ENCODE data around the gene CFAP73. TPM values are rescaled to one million over a fixed set of nuclear protein-coding genes. Genes with fewer than 3 reads are reported as not detected.
A peak's percentile ranks its signal among the peaks of the same experiment; 100 is the strongest.

The CFAP73 gene
- total and polyA plus RNA-seq, 2 donors from 2014 or later = 0.52 to 2.4 TPM

DNA sequence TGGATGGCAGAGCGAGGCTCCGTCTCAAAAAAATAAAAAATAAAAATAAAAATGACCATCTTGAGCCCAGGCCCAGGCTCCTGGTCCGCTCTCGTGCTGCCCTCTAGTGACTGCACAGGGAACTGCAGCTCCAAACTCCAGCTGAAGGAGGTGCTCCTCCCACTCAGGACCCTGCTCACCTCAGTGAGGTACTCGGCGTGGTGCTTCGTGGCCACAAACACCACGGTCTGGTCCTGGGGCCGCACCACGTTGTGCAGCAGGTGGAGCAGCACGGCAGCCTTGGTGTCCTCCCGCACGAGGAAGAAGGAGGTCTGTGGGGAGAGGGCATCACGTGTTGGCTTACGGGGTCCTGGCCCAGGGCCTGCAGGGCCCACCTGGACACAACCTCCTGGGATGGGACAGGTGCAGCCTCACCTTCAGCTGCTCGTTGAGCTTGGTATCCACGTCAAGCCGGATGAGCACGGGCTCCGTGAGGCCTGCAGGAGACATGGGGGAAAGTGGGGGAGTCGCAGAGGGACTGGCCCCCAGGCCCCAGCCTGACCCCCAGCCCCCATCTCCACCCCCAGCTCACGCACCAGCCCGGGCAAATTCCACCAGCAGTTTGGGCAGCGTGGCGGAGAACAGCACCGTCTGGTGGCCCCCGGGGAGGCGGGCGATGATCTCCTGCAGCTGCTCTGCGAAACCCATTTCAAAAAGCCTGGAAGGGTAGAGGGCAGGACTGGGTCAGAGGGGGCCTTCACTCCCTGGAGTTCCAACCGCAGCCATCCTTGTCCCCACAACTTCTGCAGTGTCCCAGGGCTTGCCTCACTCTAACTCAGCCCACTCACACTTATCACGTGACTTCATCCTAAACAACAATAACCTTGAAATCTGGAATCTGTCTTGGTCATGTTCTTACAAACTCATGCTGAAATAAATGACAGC, 25.2 kb downstream of the CFAP73 start:
- intact Hi-C loops (cut with DNase I) = loop anchor here (10.0 kb wide), 1 partner anchor 280 kb away; no protein-coding TSS in a partner anchor
- no peak overlapping the region for H3K9ac ChIP-seq (ENCODE audit: low read length in 3 of 3)
- TF ChIP-seq, protein P1, sequence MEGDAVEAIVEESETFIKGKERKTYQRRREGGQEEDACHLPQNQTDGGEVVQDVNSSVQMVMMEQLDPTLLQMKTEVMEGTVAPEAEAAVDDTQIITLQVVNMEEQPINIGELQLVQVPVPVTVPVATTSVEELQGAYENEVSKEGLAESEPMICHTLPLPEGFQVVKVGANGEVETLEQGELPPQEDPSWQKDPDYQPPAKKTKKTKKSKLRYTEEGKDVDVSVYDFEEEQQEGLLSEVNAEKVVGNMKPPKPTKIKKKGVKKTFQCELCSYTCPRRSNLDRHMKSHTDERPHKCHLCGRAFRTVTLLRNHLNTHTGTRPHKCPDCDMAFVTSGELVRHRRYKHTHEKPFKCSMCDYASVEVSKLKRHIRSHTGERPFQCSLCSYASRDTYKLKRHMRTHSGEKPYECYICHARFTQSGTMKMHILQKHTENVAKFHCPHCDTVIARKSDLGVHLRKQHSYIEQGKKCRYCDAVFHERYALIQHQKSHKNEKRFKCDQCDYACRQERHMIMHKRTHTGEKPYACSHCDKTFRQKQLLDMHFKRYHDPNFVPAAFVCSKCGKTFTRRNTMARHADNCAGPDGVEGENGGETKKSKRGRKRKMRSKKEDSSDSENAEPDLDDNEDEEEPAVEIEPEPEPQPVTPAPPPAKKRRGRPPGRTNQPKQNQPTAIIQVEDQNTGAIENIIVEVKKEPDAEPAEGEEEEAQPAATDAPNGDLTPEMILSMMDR (IDR thresholded peaks at IDR 0.05; ENCODE audit: borderline replicate concordance, extremely low read depth, insufficient read depth) = peak; percentile 93
- H3K27me3 ChIP-seq (ENCODE audit: control insufficient read depth, insufficient read depth, low read length) = no peaks in the 10 kb centered on the region
- H3K4me1 ChIP-seq (ENCODE audit: control insufficient read depth in 2 of 3, insufficient read depth in 2 of 3, low read depth in 1 of 3, low read length in 3 of 3) = no peaks in the 10 kb centered on the region
- H3K27ac ChIP-seq (ENCODE audit: low read depth in 2 of 2, low read length in 2 of 2) = no peak overlapping the region
- no peak overlapping the region for H3K4me3 ChIP-seq (ENCODE audit: low read length in 3 of 3)
- H3K9me3 ChIP-seq (ENCODE audit: control insufficient read depth in 2 of 3, insufficient read depth in 1 of 3, low read length in 3 of 3) = no peaks in the 10 kb centered on the region
- H3K36me3 ChIP-seq (ENCODE audit: control insufficient read depth in 2 of 3, insufficient read depth in 3 of 3, low read length in 3 of 3) = peaks cover 9 to 67% (median 42%) of the 10 kb centered on the region in 3 donors
- DNase-seq (peak; percentile 71 to 88 (median 78)), FAIRE-seq (no peak)

DNA sequence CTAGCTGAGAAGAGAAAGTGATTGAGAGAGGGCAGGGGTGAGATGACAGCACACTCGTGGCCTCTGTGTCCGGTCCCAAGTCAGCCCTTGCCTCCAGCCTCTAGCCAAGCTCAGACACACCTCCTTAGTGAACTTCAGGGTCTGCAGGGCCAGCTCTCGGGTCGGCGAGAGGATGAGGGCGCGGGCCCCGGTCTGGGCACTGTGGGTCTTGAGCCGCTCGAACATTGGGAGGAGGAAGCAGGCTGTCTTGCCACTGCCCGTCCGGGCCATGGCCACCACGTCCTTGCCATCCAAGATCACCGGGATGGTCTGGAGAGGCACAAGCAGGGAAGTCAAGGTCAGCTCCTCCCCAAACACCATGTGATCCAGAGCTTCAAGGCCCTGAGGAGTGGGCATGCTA, 29.5 kb downstream of the CFAP73 start:
- H3K36me3 ChIP-seq (ENCODE audit: control insufficient read depth in 2 of 3, insufficient read depth in 3 of 3, low read length in 3 of 3) = peaks cover 7 to 39% (median 30%) of the 10 kb centered on the region in 3 donors
- H3K27me3 ChIP-seq (ENCODE audit: control insufficient read depth, insufficient read depth, low read length) = no peaks in the 10 kb centered on the region
- no peak overlapping the region for H3K27ac ChIP-seq (ENCODE audit: low read depth in 2 of 2, low read length in 2 of 2)
- DNase-seq (peak in 1 of 5 donors; percentile 70), FAIRE-seq (no peak)
- H3K9me3 ChIP-seq (ENCODE audit: control insufficient read depth in 2 of 3, insufficient read depth in 1 of 3, low read length in 3 of 3) = no peaks in the 10 kb centered on the region
- TF ChIP-seq, protein P1 (IDR thresholded peaks at IDR 0.05; ENCODE audit: borderline replicate concordance, extremely low read depth, insufficient read depth) = no peak
- H3K4me3 ChIP-seq (ENCODE audit: low read length in 3 of 3) = no peak overlapping the region
- intact Hi-C loops (cut with DNase I) = loop anchor here (10.0 kb wide), 1 partner anchor 284 kb away; no protein-coding TSS in a partner anchor
- H3K9ac ChIP-seq (ENCODE audit: low read length in 3 of 3) = no peak overlapping the region
- no peaks in the 10 kb centered on the region for H3K4me1 ChIP-seq (ENCODE audit: control insufficient read depth in 2 of 3, insufficient read depth in 2 of 3, low read depth in 1 of 3, low read length in 3 of 3)

DNA sequence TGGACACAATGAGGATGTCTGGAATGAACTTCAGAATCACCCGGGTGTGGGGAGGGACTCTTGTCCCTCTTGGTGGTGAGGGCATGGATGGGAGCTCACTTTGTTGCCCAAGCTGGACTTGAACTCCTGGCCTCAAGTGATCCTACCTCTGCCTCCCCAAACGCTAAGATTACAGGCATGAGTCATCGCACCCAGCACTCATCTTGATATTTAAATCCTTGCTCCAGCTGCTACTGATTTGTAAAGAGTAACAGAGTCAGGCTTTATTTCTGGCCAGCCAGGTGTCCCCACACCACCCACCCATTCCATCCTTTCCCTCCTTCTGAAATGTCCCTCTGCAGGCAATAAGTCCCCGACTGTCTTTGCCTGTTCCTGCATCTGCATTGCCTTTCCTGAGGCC, 30.8 kb downstream of the CFAP73 start:
- no peaks in the 10 kb centered on the region for H3K4me1 ChIP-seq (ENCODE audit: control insufficient read depth in 2 of 3, insufficient read depth in 2 of 3, low read depth in 1 of 3, low read length in 3 of 3)
- FAIRE-seq = no peak
- intact Hi-C loops (cut with DNase I) = no loop called here

More for the DNA sequence above, 30.8 kb downstream of the CFAP73 start:
- TF ChIP-seq, protein P1 (IDR thresholded peaks at IDR 0.05; ENCODE audit: borderline replicate concordance, extremely low read depth, insufficient read depth) = no peak
- no peak overlapping the region for H3K4me3 ChIP-seq (ENCODE audit: low read length in 3 of 3)
- peaks cover 7 to 39% (median 30%) of the 10 kb centered on the region in 3 donors for H3K36me3 ChIP-seq (ENCODE audit: control insufficient read depth in 2 of 3, insufficient read depth in 3 of 3, low read length in 3 of 3)
- H3K9me3 ChIP-seq (ENCODE audit: control insufficient read depth in 2 of 3, insufficient read depth in 1 of 3, low read length in 3 of 3) = no peaks in the 10 kb centered on the region
- no peak for DNase-seq
- H3K27me3 ChIP-seq (ENCODE audit: control insufficient read depth, insufficient read depth, low read length) = no peaks in the 10 kb centered on the region
- H3K9ac ChIP-seq (ENCODE audit: low read length in 3 of 3) = no peak overlapping the region
- no peak overlapping the region for H3K27ac ChIP-seq (ENCODE audit: low read depth in 2 of 2, low read length in 2 of 2)
